HG03378 (cell line): Measurements from ENCODE around the gene CIAO1.
A peak's percentile ranks its signal among the peaks of the same experiment; 100 is the strongest.
"Not testable (repeated sequence)": the region's sequence is repeated elsewhere in the genome, so short reads cannot be mapped to it uniquely, and the experiment has no call there.

Experiments used
- ATAC-seq: cut with Tn5 transposase; IDR thresholded peaks from one replicate; pipeline ENCODE4 v1.9.1; 2021; ENCODE audit warnings: mild to moderate bottlenecking, moderate library complexity; ENCODE audit not compliant: unreplicated experiment

The CIAO1 gene

GRCh38 chr2:96249654-96250053, 16.4 kb upstream of the CIAO1 start:
- no peak for ATAC-seq

DNA sequence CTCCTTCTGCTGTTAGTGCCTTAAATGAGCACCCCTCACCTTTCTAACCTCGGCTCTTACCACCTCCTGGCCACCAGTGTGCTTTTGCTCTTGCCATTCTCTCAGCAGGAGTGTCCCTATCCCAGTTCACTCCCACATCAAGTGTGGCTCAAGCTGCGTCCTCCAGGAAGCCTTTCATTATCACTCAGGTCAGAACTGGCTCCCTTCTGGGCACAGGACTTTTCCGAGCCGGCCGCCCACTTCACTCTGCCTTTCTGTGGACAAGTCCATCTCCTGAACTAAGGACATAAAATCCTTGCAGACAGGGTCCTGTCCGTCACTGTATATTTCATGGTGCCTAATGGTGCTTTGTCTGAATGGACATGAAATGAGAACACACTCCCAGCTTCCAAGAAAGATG, 15.8 kb upstream of the CIAO1 start:
- ATAC-seq: no peak

DNA sequence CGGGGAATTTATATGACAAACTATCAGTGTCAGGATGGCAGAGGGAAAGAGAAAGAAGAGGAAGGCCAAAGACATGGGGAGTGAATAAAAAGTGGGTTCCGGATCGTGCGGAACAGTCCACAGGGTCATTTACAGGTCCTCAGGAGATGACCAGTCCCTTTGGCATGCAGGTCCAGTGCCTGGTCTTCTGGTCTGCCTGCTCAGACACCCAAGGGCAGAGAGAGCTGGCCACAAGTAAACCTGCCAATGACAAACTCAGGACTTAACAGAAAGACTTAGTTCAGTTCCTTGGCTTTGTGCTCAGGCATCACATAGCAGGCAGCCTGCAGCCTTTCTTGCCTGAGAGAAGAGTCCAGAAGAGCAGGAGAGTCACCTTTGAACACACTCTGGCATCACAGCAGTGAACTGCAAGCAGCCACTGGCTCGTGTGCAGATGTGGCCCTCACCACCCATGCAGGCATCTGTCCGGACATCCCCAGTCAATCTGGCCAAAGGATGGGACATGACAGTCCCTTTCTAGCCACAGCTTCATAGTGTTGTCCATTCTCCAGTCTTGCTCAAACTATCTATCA, 14.2 kb upstream of the CIAO1 start:
- ATAC-seq: no peak

DNA sequence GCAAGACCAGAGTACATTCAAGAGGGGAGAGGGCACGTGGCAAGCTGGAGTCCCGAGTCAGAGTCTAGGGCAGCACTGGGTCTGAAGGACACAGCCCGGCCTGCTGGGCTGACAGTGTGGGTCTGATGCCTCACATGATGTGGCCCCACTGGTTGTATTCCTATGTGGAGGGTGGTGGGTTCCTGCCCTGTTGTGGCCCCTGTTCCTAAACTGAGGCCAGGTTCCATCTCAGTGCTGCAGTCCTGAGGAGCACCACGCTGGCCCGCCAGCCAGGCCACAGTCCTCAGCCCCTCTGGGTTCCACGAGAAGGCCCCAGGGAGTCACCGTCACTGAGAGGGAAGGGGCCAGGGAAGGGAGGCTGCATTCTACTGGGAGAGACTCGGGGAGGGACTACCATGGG, 13.5 kb upstream of the CIAO1 start:
- ATAC-seq: no peak

- ATAC-seq: no peak
Observed at GRCh38 chr2:96253006-96253405, 13.0 kb upstream of the CIAO1 start.

- ATAC-seq: no peak
Observed at GRCh38 chr2:96254571-96254970, 11.5 kb upstream of the CIAO1 start.

GRCh38 chr2:96256611-96257113, 9.4 kb upstream of the CIAO1 start:
- ATAC-seq: no peak

GRCh38 chr2:96257744-96258143, 8.3 kb upstream of the CIAO1 start:
- ATAC-seq: not testable (repeated sequence)

- ATAC-seq: no peak
Observed at GRCh38 chr2:96258166-96259022, 7.6 kb upstream of the CIAO1 start.

- ATAC-seq: no peak
Observed at GRCh38 chr2:96259497-96259921, 6.5 kb upstream of the CIAO1 start.

DNA sequence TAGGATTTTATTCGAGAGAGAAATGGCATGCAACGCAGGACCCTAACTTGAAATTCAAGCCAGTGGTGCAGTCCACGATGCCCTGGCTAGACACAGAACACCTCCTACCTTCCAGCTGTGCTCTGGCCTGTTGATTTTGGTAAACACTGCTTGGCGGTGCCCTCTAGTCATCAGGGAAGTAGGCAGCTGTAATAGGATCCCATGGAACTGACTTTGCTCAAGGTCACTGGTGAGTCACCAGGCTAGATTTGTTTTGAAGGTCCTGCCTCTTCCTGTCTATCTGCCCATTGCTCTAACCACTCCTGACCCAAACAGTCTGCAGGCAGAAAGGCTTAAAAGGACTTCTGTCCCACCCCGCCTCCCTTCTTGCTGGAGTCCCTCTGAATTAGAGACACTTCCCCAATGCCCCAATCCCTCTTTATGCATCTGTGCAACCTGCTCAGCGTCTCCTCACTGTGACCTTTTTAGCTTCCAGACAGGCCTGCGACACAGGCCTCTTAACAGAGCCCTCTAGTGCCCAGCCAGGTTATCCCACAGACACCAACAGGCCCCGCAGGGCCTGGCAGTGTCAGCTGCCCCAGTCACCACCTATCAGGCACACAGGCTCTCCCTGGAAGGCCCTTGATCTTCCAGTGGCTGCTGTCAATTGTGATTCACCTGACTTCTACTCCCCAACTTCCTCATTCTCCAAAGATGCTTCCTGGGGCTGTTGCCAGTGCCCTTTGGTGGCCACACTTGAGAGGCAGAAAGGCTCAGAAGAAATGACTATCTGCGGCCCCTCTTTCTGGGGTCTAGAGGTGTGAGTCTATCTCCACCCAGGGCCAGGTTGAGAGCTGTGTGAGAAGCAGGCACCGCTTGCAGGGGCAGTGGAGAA, 5.4 kb upstream of the CIAO1 start:
- ATAC-seq: no peak

GRCh38 chr2:96261328-96262003, 4.6 kb upstream of the CIAO1 start:
- no peak for ATAC-seq

DNA sequence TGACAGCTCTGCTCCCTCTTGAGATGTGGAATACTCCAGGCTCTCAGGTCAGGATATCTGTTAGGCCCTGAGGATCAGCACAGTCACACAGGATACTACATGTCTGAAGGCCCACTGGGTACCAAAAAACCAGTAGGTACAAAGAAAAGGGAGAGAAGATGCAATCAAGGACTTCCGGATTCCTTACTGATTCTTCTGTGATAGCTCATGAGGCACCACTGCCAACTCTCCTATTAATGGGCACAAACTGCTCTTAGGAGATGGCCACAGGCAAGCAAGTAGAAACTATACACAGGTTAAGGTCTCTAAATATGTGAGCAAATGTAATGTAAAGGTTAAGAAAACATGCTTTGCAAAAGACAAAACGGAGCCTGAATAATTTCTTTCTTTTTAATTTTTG, 3.7 kb upstream of the CIAO1 start:
- no peak for ATAC-seq

DNA sequence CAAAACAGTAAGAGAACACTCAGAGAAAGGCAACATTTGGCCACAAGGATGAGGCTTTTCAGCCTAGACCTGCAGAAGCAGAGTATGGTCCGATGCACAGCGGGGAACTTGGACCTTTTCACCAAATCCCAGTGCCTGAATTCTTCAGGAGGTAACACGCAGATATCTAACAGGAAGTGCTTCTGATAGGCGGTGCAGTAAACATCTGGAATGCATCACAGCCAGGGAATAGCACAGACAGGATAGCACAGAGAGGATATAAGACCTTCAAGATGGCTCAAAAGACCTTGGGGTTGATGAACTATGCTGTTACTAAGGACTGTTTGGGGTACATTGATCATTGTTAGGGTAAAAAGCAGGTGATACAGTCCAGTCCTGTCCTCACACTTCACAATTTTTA, 1.9 kb upstream of the CIAO1 start:
- ATAC-seq: no peak

GRCh38 chr2:96264656-96265348, 1.2 kb upstream of the CIAO1 start:
- no peak for ATAC-seq

DNA sequence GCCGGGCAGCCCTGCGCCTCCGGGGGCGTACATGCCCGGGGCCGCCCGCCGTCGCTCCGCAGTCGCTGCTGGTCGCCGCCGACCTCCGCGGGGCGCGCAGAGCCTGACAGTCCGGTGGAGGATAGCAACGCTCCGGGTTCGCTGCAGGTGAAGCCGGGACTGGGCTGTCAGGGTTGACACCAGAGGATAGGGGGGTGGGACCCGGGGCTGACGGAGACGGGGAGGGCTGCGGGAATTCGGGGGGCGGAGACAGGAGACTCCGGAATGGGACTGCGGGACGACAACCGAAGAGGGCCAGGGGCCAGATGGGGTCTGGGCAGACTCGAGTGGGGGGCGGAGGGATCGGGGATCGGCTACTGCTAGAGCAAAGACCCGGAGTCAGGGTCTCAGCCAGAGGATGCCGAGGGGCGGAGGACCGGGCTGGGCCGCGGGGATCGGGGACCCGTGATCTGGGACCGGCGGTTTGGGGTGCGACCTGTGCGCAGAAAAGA, 631 bp upstream of the CIAO1 start:
- peak; percentile 15 for ATAC-seq

- ATAC-seq: no peak
Observed at GRCh38 chr2:96267159-96267971, 1.3 kb downstream of the CIAO1 start.

DNA sequence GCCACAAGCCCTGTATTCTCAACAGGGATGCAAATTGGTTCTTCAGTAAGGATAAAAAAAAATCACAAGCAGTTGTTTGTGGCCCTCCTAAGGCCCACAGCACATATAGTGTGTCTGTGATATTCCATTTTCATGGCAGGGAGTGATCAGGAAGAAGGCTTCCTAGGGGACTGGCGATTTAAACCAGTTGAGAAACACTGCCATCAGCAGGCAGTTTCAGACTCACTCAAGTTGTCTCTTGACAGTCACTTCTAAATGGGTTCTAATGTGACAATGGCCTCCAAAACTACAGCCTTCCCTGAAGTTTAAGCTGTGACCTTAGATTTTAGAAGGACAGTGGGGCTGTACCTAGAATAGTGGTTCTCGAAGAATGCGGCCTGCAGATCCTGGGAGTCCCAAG, 6.0 kb downstream of the CIAO1 start:
- no peak for ATAC-seq

GRCh38 chr2:96273763-96274162, 7.7 kb downstream of the CIAO1 start:
- ATAC-seq: no peak
